ENCODE results near the gene TRIP4. TPM values are rescaled to one million over a fixed set of nuclear protein-coding genes. Genes with fewer than 3 reads are reported as not detected.
A peak's percentile ranks its signal among the peaks of the same experiment; 100 is the strongest.

The TRIP4 gene
- total RNA-seq, 1 experiment from 2014 or later: 6.3 TPM

GRCh38 chr15:64443747-64444621 lies 56.3 kb downstream of the TRIP4 start:
- DNase-seq (ENCODE audit: extremely low read depth, low read depth): no peak

- DNase-seq (ENCODE audit: extremely low read depth, low read depth): no peak
These were observed 57.2 kb downstream of the TRIP4 start for GRCh38 chr15:64444836-64445235.

GRCh38 chr15:64447536-64448315 lies 60.1 kb downstream of the TRIP4 start:
- no peak for DNase-seq (ENCODE audit: extremely low read depth, low read depth)

- DNase-seq (ENCODE audit: extremely low read depth, low read depth): no peak
These were observed 65.5 kb downstream of the TRIP4 start for GRCh38 chr15:64452988-64453688.

GRCh38 chr15:64453689-64454037 lies 66.0 kb downstream of the TRIP4 start:
- DNase-seq (ENCODE audit: extremely low read depth, low read depth): no peak

GRCh38 chr15:64454282-64454681 lies 66.6 kb downstream of the TRIP4 start:
- no peak for DNase-seq (ENCODE audit: extremely low read depth, low read depth)

GRCh38 chr15:64455961-64456371 lies 68.3 kb downstream of the TRIP4 start:
- no peak for DNase-seq (ENCODE audit: extremely low read depth, low read depth)

- no peak for DNase-seq (ENCODE audit: extremely low read depth, low read depth)
These were observed 69.0 kb downstream of the TRIP4 start for GRCh38 chr15:64456634-64457108.

- no peak for DNase-seq (ENCODE audit: extremely low read depth, low read depth)
These were observed 71.6 kb downstream of the TRIP4 start for GRCh38 chr15:64459066-64459781.

- DNase-seq (ENCODE audit: extremely low read depth, low read depth): peak; percentile 91
These were observed 72.6 kb downstream of the TRIP4 start, which contains the start of gene ZNF609 for GRCh38 chr15:64460206-64460723. TSS of gene ZNF609 (plus strand) at chr15:64460578. CDS start at chr15:64499420, 38,842 bp downstream.

- peak; percentile 32 for DNase-seq (ENCODE audit: extremely low read depth, low read depth)
These were observed 73.4 kb downstream of the TRIP4 start for GRCh38 chr15:64460724-64461720.

- DNase-seq (ENCODE audit: extremely low read depth, low read depth): no peak
These were observed 74.1 kb downstream of the TRIP4 start for GRCh38 chr15:64461721-64462162.

GRCh38 chr15:64462492-64462891 lies 74.9 kb downstream of the TRIP4 start:
- DNase-seq (ENCODE audit: extremely low read depth, low read depth): no peak

- DNase-seq (ENCODE audit: extremely low read depth, low read depth): no peak
These were observed 76.8 kb downstream of the TRIP4 start for GRCh38 chr15:64464276-64465005.

- DNase-seq (ENCODE audit: extremely low read depth, low read depth): no peak
These were observed 78.9 kb downstream of the TRIP4 start for GRCh38 chr15:64466408-64467141.

GRCh38 chr15:64472161-64472560 lies 84.5 kb downstream of the TRIP4 start:
- DNase-seq (ENCODE audit: extremely low read depth, low read depth): no peak

- no peak for DNase-seq (ENCODE audit: extremely low read depth, low read depth)
These were observed 87.2 kb downstream of the TRIP4 start for GRCh38 chr15:64474846-64475245.

Data from NCI-H460 (cell line).